ENCODE results near the gene NKX6-1. TPM values are rescaled to one million over a fixed set of nuclear protein-coding genes. Genes with fewer than 3 reads are reported as not detected.

NKX6-1 gene
- total RNA-seq, 4 donors from 2014 or later: 0.40 to 19.1 TPM; not detected in 2

DNA sequence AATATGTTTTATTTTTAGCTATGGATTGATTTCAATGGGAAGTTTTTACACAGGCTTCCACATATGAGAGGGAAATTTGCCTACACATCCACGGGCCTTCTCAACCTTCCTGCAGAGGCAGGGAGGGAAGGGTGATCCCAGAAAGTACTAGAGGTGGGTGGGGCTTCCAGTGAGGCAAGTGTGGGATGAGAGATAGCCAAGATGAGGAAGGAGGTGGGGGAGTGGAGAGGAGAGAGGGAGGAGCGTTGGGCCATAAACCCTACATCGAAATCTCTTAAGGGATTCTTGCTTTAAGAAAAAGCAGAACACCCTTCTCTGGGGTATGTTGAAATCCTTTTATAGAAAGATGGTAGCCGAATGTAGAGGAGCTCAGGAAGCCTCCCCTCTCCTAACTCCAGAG lies 19.0 kb downstream of the NKX6-1 start:
- TF ChIP-seq POLR2A (IDR thresholded peaks at IDR 0.05): no peak
- TF ChIP-seq, protein P1, sequence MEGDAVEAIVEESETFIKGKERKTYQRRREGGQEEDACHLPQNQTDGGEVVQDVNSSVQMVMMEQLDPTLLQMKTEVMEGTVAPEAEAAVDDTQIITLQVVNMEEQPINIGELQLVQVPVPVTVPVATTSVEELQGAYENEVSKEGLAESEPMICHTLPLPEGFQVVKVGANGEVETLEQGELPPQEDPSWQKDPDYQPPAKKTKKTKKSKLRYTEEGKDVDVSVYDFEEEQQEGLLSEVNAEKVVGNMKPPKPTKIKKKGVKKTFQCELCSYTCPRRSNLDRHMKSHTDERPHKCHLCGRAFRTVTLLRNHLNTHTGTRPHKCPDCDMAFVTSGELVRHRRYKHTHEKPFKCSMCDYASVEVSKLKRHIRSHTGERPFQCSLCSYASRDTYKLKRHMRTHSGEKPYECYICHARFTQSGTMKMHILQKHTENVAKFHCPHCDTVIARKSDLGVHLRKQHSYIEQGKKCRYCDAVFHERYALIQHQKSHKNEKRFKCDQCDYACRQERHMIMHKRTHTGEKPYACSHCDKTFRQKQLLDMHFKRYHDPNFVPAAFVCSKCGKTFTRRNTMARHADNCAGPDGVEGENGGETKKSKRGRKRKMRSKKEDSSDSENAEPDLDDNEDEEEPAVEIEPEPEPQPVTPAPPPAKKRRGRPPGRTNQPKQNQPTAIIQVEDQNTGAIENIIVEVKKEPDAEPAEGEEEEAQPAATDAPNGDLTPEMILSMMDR (IDR thresholded peaks at IDR 0.05): no peak
- Histone ChIP-seq H3K27me3 (no peaks in the 10 kb centered on the region), H3K4me3 (replicated peaks in 1 of 3) (no peak overlapping the region), H3K9me3 (no peaks in the 10 kb centered on the region), H3K36me3 (no peaks in the 10 kb centered on the region), H3K4me1 (peaks cover 0 to 13% of the 10 kb centered on the region in 2 donors), H3K27ac (peak overlapping the region in 1 of 3 donors; percentile 62)
- no peak for DNase-seq
- intact Hi-C loops (cut with DNase I): no loop called here
- WGBS, 2 donors: 48 to 73% methylated on average over 4 of the region's 4 CpGs

DNA sequence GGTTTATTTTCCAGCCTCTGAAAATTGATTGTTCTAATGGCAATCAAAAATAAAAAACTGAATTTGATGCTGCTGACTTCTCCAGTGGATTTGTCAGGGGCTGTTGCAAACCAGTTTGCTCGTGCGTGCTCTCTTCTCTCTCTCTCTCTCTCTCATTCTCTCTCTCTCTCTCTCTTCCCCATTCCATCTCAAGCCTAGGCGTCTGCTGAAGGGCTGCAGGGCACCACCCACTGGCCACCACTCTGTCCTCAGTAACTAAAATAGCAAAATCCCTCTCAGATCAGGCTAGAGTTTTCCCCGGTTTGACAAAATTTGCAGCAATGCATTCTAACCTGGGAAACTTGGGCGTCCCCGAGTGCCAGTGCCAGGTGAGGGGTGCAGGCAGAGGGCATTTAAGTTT lies 19.4 kb downstream of the NKX6-1 start:
- intact Hi-C loops (cut with DNase I): no loop called here

DNA sequence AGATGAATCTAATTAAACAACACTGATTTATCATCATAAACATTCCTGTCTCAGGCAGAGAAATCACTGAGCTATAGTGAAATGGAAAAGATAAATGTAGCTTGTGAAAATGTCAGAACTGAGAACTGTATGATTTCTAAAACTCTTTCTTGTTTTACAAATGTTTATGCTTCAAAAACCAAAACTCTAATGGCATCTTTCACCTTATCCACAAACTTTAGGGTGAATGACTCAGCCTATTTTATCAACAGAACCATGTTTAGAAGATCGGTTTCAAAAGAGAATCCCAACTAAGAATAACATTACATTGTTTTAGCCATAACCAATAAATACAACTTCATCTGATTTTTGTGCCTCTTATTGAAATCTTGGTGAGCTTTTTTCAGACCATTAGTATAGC lies 21.4 kb downstream of the NKX6-1 start:
- DNase-seq: no peak
- intact Hi-C loops (cut with DNase I): no loop called here
- Histone ChIP-seq H3K27me3 (no peaks in the 10 kb centered on the region), H3K4me1 (peaks cover 0 to 8% of the 10 kb centered on the region in 2 donors), H3K9me3 (no peaks in the 10 kb centered on the region), H3K4me3 (replicated peaks in 1 of 3) (no peak overlapping the region), H3K27ac (no peak overlapping the region), H3K36me3 (no peaks in the 10 kb centered on the region)
- TF ChIP-seq POLR2A (IDR thresholded peaks at IDR 0.05): no peak
- TF ChIP-seq, protein P1 (IDR thresholded peaks at IDR 0.05): no peak
- 89 to 92% methylated on average over 1 of the region's 1 CpG for WGBS, 2 donors

More for the DNA sequence above, 19.4 kb downstream of the NKX6-1 start:
- Histone ChIP-seq H3K27me3 (no peaks in the 10 kb centered on the region), H3K27ac (peak overlapping the region in 1 of 3 donors; percentile 62), H3K4me1 (peaks cover 0 to 13% of the 10 kb centered on the region in 2 donors), H3K9me3 (no peaks in the 10 kb centered on the region), H3K36me3 (no peaks in the 10 kb centered on the region), H3K4me3 (replicated peaks in 1 of 3) (no peak overlapping the region)
- TF ChIP-seq, protein P1 (IDR thresholded peaks at IDR 0.05): peak in 1 of 6 experiments; percentile 59
- TF ChIP-seq POLR2A (IDR thresholded peaks at IDR 0.05): no peak
- peak; percentile 25 to 43 for DNase-seq
- 26 to 27% methylated on average over 6 of the region's 6 CpGs for WGBS, 2 donors

DNA sequence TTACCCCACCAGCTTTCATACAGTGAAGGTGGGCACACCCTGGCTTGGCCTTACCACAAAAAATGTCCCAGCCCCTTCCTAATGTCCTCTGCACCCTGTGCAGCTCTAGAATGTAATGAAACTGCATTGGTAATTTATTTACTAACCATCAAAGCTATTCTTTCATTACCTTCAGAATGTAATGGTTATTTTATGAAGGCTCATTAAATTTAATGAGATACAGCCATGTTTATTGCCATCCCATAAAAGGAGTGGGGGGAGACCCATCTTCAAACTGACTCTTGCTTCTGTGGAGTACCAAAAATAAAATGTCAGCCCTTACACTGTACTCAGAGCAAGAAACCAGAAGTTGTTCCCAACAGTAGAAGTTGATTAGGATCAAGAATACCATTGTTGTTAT lies 25.0 kb downstream of the NKX6-1 start:
- H3K27ac ChIP-seq: no peak overlapping the region
- no peaks in the 10 kb centered on the region for H3K36me3 ChIP-seq
- H3K4me3 ChIP-seq (replicated peaks in 1 of 3): no peak overlapping the region
- intact Hi-C loops (cut with DNase I): no loop called here
- H3K9me3 ChIP-seq: no peaks in the 10 kb centered on the region
- TF ChIP-seq POLR2A (IDR thresholded peaks at IDR 0.05): no peak
- TF ChIP-seq, protein P1 (IDR thresholded peaks at IDR 0.05): no peak
- DNase-seq: no peak
- no peaks in the 10 kb centered on the region for H3K27me3 ChIP-seq
- H3K4me1 ChIP-seq: no peaks in the 10 kb centered on the region

DNA sequence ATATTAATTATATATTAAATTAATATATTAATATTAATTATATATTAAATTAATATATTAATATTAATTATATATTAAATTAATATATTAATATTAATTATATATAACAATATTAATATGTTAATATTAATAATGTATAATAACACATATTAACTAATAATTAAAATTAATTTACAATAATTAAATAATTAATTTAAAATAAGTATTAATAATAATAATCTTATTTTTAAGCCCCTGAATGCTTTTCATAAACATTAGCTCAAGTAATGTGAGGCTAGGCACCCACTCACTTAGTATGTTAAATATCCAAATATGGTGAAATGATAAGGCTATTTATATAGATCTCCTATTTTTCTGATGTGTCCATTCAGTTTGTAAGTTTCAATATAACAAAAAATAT lies 26.9 kb downstream of the NKX6-1 start:
- Histone ChIP-seq H3K9me3 (no peaks in the 10 kb centered on the region), H3K36me3 (no peaks in the 10 kb centered on the region), H3K27ac (no peak overlapping the region), H3K4me1 (no peaks in the 10 kb centered on the region), H3K4me3 (replicated peaks in 1 of 3) (no peak overlapping the region), H3K27me3 (no peaks in the 10 kb centered on the region)
- intact Hi-C loops (cut with DNase I): no loop called here
- no peak for DNase-seq
- TF ChIP-seq, protein P1 (IDR thresholded peaks at IDR 0.05): no peak

Data from thyroid gland (tissue), 4 donors.